ENCODE results near the gene ABCB9.
A peak's percentile ranks its signal among the peaks of the same experiment; 100 is the strongest.

ABCB9 gene

GRCh38 chr12:122981036-122981471, 14.8 kb upstream of the ABCB9 start:
- peak; percentile 16 for DNase-seq

- peak; percentile 68 for DNase-seq
Measured at GRCh38 chr12:122980183-122981035, 14.1 kb upstream of the ABCB9 start, which contains the start of gene ARL6IP4. TSS of gene ARL6IP4 (plus strand) at chr12:122980681. CDS start at chr12:122981140, 459 bp downstream.

GRCh38 chr12:122979908-122980182, 13.6 kb upstream of the ABCB9 start:
- DNase-seq: no peak

GRCh38 chr12:122979001-122979907, 13.0 kb upstream of the ABCB9 start:
- DNase-seq: no peak

GRCh38 chr12:122978507-122978955, 12.3 kb upstream of the ABCB9 start:
- DNase-seq: no peak

- no peak for DNase-seq
Measured at GRCh38 chr12:122977655-122978392, 11.6 kb upstream of the ABCB9 start.

GRCh38 chr12:122977153-122977552, 10.9 kb upstream of the ABCB9 start:
- DNase-seq: no peak

- DNase-seq: no peak
Measured at GRCh38 chr12:122976648-122976975, 10.3 kb upstream of the ABCB9 start.

GRCh38 chr12:122975790-122976647, 9.8 kb upstream of the ABCB9 start:
- no peak for DNase-seq

GRCh38 chr12:122974892-122975789, 8.9 kb upstream of the ABCB9 start, which contains the start of gene OGFOD2:
TSS of gene OGFOD2 (plus strand) at chr12:122975244. CDS start at chr12:122975252, 8 bp downstream.
- DNase-seq: peak; percentile 94

GRCh38 chr12:122974274-122974891, 8.1 kb upstream of the ABCB9 start:
- DNase-seq: peak; percentile 99

GRCh38 chr12:122969676-122970075, 3.4 kb upstream of the ABCB9 start:
- no peak for DNase-seq

GRCh38 chr12:122968104-122968503, 1.8 kb upstream of the ABCB9 start:
- no peak for DNase-seq

- no peak for DNase-seq
Measured at GRCh38 chr12:122966743-122967550, 684 bp upstream of the ABCB9 start.

GRCh38 chr12:122965321-122965751, 927 bp downstream of the ABCB9 start:
- DNase-seq: no peak

- DNase-seq: no peak
Measured at GRCh38 chr12:122964439-122965257, 1.6 kb downstream of the ABCB9 start.

- no peak for DNase-seq
Measured at GRCh38 chr12:122963941-122964265, 2.4 kb downstream of the ABCB9 start.

GRCh38 chr12:122961531-122962329, 4.5 kb downstream of the ABCB9 start:
- DNase-seq: no peak
